KOPT-K1 (cell line): Measurements from ENCODE around the gene TRIM64.
"Not testable (repeated sequence)": the region's sequence is repeated elsewhere in the genome, so short reads cannot be mapped to it uniquely, and the experiment has no call there.

Experiments
- H3K27ac ChIP-seq: fragments of 200-600 bp; sonication (generic); 2 replicates; pipeline ENCODE4 v1.5.1; 2016; ENCODE audit warnings: antibody characterized with exemption, mild to moderate bottlenecking, low read depth, low read length; ENCODE audit not compliant: poor library complexity, severe bottlenecking
- H3K36me3 ChIP-seq: fragments of 200-600 bp; sonication (generic); 2 replicates; pipeline ENCODE4 v1.5.1; 2017; ENCODE audit warnings: antibody characterized with exemption, mild to moderate bottlenecking, low read length, moderate library complexity; ENCODE audit not compliant: insufficient read depth
- H3K9me3 ChIP-seq: fragments of 200-600 bp; sonication (generic); 2 replicates; pipeline ENCODE4 v1.5.1; 2017; ENCODE audit warnings: antibody characterized with exemption, low read length, mild to moderate bottlenecking; ENCODE audit not compliant: insufficient read depth, poor library complexity, severe bottlenecking

The TRIM64 gene, protein sequence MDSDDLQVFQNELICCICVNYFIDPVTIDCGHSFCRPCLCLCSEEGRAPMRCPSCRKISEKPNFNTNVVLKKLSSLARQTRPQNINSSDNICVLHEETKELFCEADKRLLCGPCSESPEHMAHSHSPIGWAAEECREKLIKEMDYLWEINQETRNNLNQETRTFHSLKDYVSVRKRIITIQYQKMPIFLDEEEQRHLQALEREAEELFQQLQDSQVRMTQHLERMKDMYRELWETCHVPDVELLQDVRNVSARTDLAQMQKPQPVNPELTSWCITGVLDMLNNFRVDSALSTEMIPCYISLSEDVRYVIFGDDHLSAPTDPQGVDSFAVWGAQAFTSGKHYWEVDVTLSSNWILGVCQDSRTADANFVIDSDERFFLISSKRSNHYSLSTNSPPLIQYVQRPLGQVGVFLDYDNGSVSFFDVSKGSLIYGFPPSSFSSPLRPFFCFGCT

DNA sequence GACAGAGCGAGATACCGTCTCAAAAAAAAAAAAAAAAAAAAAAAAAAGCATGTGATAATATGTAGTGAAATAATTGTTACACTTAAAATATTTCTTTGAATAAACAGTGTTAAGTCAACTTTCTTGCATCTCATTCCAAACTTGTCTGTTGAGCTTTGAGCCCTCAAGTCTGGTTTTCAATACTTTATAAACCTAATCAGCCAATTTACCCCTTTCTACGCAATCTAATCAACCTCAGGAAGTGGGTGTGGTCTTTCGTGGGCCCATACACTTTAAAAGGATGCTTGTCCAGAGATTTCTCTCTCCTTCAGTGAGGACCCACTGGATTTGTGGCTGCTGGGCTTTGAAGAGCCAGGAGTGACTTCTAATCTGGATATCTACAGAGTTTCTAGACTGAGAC lies at the start of gene TRIM64:
Gene TRIM64 (plus strand): TSS at position 301 of the 400 bp plus-strand sequence. CDS start 2,467 bp downstream, outside the sequence.
- not testable (repeated sequence) for H3K27ac ChIP-seq, H3K36me3 ChIP-seq, H3K9me3 ChIP-seq

- no peaks in the 10 kb centered on the region for H3K9me3 ChIP-seq
- no peak within 1 kb of the TSS for H3K27ac ChIP-seq
- H3K36me3 ChIP-seq, result no peaks in the 10 kb centered on the region
These were observed 43.6 kb upstream of the TRIM64 start, which contains the start of gene TRIM49D1 for GRCh38 chr11:89922195-89922660. Gene TRIM49D1 (minus strand): TSS chr11:89922245. CDS start chr11:89917710, 4,535 bp downstream.

DNA sequence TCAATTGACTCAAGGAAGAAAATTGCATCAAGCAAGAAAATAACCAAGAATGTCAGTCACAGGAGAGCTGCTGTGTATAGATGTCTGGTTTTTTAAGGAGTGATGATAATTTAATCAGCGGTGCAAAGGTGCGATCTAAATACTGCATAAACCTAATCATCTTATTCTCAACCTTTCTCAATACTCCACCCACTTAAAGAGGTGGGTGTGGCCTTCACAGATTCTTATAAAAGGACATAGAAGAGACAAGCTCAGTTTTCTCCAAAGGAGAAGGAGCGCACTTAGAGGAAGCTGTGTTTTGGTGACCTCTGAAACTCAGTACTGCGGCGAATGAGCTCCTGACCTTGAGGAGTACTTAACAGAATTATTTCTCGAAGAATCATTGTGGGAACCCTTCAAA lies 42.1 kb upstream of the TRIM64 start, which contains the start of gene TRIM49D2:
Gene TRIM49D2 (plus strand): TSS at position 301 of the 400 bp plus-strand sequence. CDS start 2,698 bp downstream, outside the sequence.
- not testable (repeated sequence) for H3K27ac ChIP-seq, H3K36me3 ChIP-seq, H3K9me3 ChIP-seq

DNA sequence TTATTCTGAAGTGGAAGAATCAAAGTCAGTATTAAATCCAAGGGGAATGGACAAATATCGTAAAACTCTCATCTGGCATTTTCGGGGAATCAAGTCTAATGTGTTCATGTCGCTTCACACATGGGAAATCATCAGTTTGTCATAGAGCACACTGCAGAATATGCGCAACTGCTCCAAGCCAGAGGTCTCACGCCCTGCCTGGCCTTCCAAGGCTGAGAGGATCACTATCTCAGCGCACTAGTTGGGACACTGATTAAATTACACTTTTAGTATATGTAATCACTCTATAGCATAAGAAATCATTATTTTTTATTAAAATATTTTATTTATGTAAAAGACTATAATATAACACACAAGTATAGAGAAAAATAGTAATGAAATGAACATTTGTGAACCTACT lies 5.0 kb upstream of the TRIM64 start:
- H3K9me3 ChIP-seq, H3K36me3 ChIP-seq, H3K27ac ChIP-seq: not testable (repeated sequence)
